A549 treated with ZK216348 at 1 μM for 4 hours (cell line): ENCODE data around the gene CPLX1. TPM values are rescaled to one million over a fixed set of nuclear protein-coding genes. Genes with fewer than 3 reads are reported as not detected.

Source experiments
- total RNA-seq: library from RNA; stranded (reverse); fragments of 200-300 nt; extraction: Qiagen RNA extraction; gene quantifications from 5 replicates; pipeline ENCODE4 v1.2.3, GENCODE V29; 2022; ENCODE audit warnings: low read depth

Gene CPLX1
- 0.46 to 1.5 TPM (median 0.88 TPM) in 5 replicates for total RNA-seq

GRCh38 chr4:825971-826330 is at the start of gene CPLX1:
CPLX1 (minus strand) TSS chr4:826129; CDS start chr4:824522, 1,607 bp downstream.

Other genes with a start within 250 kb of the CPLX1 start
- not detected in 5 replicates for gene TMEM271, start 249.8 kb downstream of the CPLX1 start, total RNA-seq
- gene PDE6B, start 200.6 kb downstream of the CPLX1 start, total RNA-seq: not detected in 5 replicates
- 350 to 488 TPM (median 399 TPM) in 5 replicates for gene ATP5ME, start 151.9 kb downstream of the CPLX1 start, total RNA-seq
- gene MYL5, start 151.6 kb downstream of the CPLX1 start, total RNA-seq: 8.9 to 12.9 TPM (median 10.2 TPM) in 5 replicates
- 0.14 to 0.44 TPM (median 0.22 TPM) in 4 of 5 replicates, not detected in the other for gene SLC49A3, start 137.0 kb downstream of the CPLX1 start, total RNA-seq
- 14.2 to 21.6 TPM (median 20.3 TPM) in 5 replicates for gene PCGF3, start 120.3 kb downstream of the CPLX1 start, total RNA-seq
- gene GAK, start 106.2 kb upstream of the CPLX1 start, total RNA-seq: 24.4 to 59.3 TPM (median 48.8 TPM) in 5 replicates
- gene TMEM175, start 106.3 kb upstream of the CPLX1 start, total RNA-seq: 6.1 to 12.3 TPM (median 8.0 TPM) in 5 replicates
- gene DGKQ, start 147.4 kb upstream of the CPLX1 start, total RNA-seq: 4.0 to 9.4 TPM (median 7.7 TPM) in 5 replicates
- 5.5 to 17.7 TPM (median 13.9 TPM) in 5 replicates for gene IDUA, start 160.9 kb upstream of the CPLX1 start, total RNA-seq
- gene SLC26A1, start 167.3 kb upstream of the CPLX1 start, total RNA-seq: 0.15 to 0.40 TPM (median 0.31 TPM) in 4 of 5 replicates, not detected in the other
- gene FGFRL1, start 185.5 kb upstream of the CPLX1 start, total RNA-seq: 10.8 to 25.7 TPM (median 23.0 TPM) in 5 replicates